Upper lobe of right lung (tissue), 1 donor: ENCODE results near the gene SUMO2. TPM values are rescaled to one million over a fixed set of nuclear protein-coding genes. Genes with fewer than 3 reads are reported as not detected.
"Not testable (repeated sequence)": the region's sequence is repeated elsewhere in the genome, so short reads cannot be mapped to it uniquely, and the experiment has no call there.

Source experiments
- ATAC-seq: fragments of 200-7000 bp; cut with Tn5 transposase; one replicate; pipeline ENCODE4 v1.9.1; 2020; ENCODE audit warnings: mild to moderate bottlenecking, moderate library complexity
- DNase-seq: peaks from one replicate; pipeline ENCODE4 v3.0.0-alpha.2; 2020
- H3K27ac ChIP-seq: fragments of 200-600 bp; one replicate; pipeline ENCODE4 v1.8.0; 2022
- H3K27me3 ChIP-seq: fragments of 200-600 bp; one replicate; pipeline ENCODE4 v1.8.0; 2022; ENCODE audit warnings: mild to moderate bottlenecking
- H3K36me3 ChIP-seq: fragments of 200-600 bp; one replicate; pipeline ENCODE4 v1.8.0; 2022
- H3K4me1 ChIP-seq: fragments of 200-600 bp; one replicate; pipeline ENCODE4 v1.8.0; 2022
- H3K4me3 ChIP-seq: fragments of 200-600 bp; one replicate; pipeline ENCODE4 v1.8.0; 2022; ENCODE audit warnings: mild to moderate bottlenecking
- H3K9me3 ChIP-seq: fragments of 200-600 bp; one replicate; pipeline ENCODE4 v1.8.0; 2022
- CTCF ChIP-seq: fragments of 200-600 bp; IDR thresholded peaks from one replicate; pipeline ENCODE4 v1.8.0; 2022; ENCODE audit warnings: antibody characterized with exemption
- intact Hi-C: fragments of 100-400 bp; cut with DNase I; formaldehyde crosslinking; loops from one replicate; pipeline ENCODE4 v1.11.0; 2022
- total RNA-seq: library from RNA; stranded (reverse); fragmentation: NEBNext Ultra II Directional; extraction: Animal tissue kit (Norgen Biotek cat#: 25700); gene quantifications from one replicate; pipeline ENCODE4 v1.2.1, GENCODE V29; 2021
- donor health status: DM: no; HTN: yes; CAD: no; lungs with severe emphysema.

The SUMO2 gene
- total RNA-seq, 1 donor from 2014 or later = 316 TPM

- Histone ChIP-seq H3K27me3 (no peaks in the 10 kb centered on the region), H3K4me3 (no peak overlapping the region), H3K36me3 (peaks cover 11% of the 10 kb centered on the region), H3K27ac (no peak overlapping the region), H3K9me3 (no peaks in the 10 kb centered on the region), H3K4me1 (no peaks in the 10 kb centered on the region)
- intact Hi-C loops = no loop called here
- DNase-seq (no peak), ATAC-seq (peak; percentile 72)
- no peak for TF ChIP-seq CTCF
Measured at GRCh38 chr17:75146592-75146991, 36.2 kb downstream of the SUMO2 start.

DNA sequence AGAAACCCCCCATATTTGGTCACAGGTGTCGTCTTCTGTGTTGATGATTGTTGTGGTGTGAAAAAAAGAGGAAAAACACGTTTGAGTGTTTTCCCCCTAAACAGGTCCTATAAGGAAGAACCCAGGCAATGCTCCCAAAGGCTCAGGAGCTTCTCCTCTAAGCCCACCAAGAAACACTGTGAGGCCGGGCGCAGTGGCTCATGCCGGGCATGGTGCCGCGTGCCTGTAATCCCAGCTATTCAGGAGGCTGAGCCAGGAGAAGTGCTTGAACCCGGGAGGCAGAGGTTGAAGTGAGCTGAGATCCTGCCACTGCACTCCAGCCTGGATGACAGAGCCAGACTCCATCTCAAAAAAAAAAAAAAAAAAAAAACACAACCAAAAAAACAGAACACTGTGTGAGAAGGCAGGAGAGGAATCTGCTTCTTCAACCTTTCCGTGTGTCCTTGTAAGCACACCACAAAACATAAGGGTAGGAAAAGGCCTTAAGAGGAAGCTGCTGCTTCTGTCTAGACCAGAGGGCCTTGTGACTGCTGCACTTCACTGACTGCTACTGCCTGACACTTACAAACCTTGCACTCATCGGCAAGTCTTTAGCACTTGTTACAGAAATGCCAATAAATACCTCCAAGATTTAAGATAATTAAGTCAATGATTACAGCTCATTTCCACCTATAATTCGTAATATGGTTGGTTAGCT, 37.8 kb downstream of the SUMO2 start:
- Histone ChIP-seq H3K27me3 (no peaks in the 10 kb centered on the region), H3K9me3 (no peaks in the 10 kb centered on the region), H3K27ac (no peak overlapping the region), H3K4me1 (no peaks in the 10 kb centered on the region), H3K36me3 (peaks cover 18% of the 10 kb centered on the region), H3K4me3 (no peak overlapping the region)
- DNase-seq (no peak), ATAC-seq (peak; percentile 82)
- intact Hi-C loops = no loop called here
- no peak for TF ChIP-seq CTCF

DNA sequence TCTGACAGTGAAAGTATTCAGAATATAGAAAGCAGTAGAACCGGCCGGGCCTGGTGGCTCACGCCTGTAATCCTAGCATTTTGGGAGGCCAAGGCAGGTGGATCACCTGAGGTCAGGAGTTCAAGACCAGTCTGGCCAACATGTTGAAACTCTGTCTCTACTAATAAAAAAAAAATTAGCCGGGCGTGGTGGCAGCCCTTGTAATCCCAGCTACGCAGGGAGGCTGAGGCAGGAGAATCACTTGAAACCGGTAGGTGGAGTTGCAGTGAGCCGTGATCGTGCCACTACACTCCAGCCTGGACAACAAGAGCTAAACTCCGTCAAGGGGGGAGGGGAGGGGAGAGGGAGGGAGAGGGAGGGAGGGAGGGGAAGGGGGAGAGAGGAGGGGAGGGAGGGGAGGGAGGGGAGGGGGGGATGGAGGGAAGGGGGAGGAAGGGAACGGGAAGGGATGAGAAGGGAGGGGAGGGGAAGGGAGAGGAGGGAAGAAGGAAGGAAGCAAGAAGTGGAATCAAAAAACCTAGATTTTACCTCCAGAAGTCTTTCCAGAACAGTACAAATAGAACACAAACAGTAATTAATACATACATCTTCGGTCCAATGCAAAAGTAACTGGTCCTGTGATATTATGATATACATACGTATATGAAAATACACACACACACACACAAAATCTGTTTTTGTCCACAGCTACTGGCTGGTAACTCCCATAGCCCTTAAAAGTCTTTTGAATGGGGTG, 40.4 kb downstream of the SUMO2 start:
- ATAC-seq = no peak
- no peak overlapping the region for H3K27ac ChIP-seq
- DNase-seq = no peak
- no peak overlapping the region for H3K4me3 ChIP-seq
- TF ChIP-seq CTCF = no peak
- H3K9me3 ChIP-seq = no peaks in the 10 kb centered on the region
- no peaks in the 10 kb centered on the region for H3K27me3 ChIP-seq
- intact Hi-C loops = no loop called here
- no peaks in the 10 kb centered on the region for H3K4me1 ChIP-seq
- peaks cover 7% of the 10 kb centered on the region for H3K36me3 ChIP-seq

DNA sequence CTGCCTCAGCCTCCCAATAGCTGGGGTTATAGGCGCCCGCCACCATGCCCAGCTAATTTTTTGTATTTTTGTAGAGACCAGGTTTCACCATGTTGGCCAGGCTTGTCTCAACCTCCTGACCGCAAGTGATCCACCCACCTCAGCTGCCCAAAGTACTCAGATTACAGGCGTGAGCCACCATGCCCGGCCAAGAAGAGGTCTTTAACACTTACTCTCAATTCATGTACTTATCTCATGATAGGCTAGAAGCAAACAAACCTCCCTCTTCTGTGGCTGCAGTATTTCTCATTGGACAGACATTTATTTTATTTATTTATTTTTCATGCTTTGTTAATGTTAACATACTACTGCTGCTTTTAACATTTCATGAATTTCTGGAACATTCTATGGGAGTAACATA, 44.2 kb downstream of the SUMO2 start:
- intact Hi-C loops = no loop called here

GRCh38 chr17:75137762-75138161, 45.0 kb downstream of the SUMO2 start:
- H3K9me3 ChIP-seq, H3K36me3 ChIP-seq, H3K4me1 ChIP-seq, H3K4me3 ChIP-seq, DNase-seq, ATAC-seq, H3K27ac ChIP-seq, intact Hi-C loops, H3K27me3 ChIP-seq: not testable (repeated sequence)

More for the DNA sequence above, 44.2 kb downstream of the SUMO2 start:
- no peak overlapping the region for H3K27ac ChIP-seq
- ATAC-seq = no peak
- no peak overlapping the region for H3K4me3 ChIP-seq
- H3K9me3 ChIP-seq = no peaks in the 10 kb centered on the region
- no peaks in the 10 kb centered on the region for H3K4me1 ChIP-seq
- TF ChIP-seq CTCF = no peak
- peaks cover 7% of the 10 kb centered on the region for H3K36me3 ChIP-seq
- H3K27me3 ChIP-seq = no peaks in the 10 kb centered on the region
- no peak for DNase-seq

GRCh38 chr17:75135946-75136345, 46.8 kb downstream of the SUMO2 start:
- Histone ChIP-seq H3K9me3 (no peaks in the 10 kb centered on the region), H3K27me3 (no peaks in the 10 kb centered on the region), H3K4me3 (no peak overlapping the region), H3K36me3 (peaks cover 1% of the 10 kb centered on the region), H3K4me1 (peaks cover 7% of the 10 kb centered on the region), H3K27ac (no peak overlapping the region)
- no peak for TF ChIP-seq CTCF
- no peak for DNase-seq
- intact Hi-C loops = no loop called here
- ATAC-seq = no peak
